WTC11 (cell line): ENCODE data around the gene BICDL1. TPM values are rescaled to one million over a fixed set of nuclear protein-coding genes. Genes with fewer than 3 reads are reported as not detected.

ENCODE experiments used
- ATAC-seq: fragments of 200-7000 bp; cut with Tn5 transposase; 2 replicates; pipeline ENCODE4 v1.10.0; 2021; ENCODE audit warnings: mild to moderate bottlenecking, moderate library complexity
- CTCF ChIA-PET: fragments of 300-600 bp; sonication (Branson Sonifier 250); formaldehyde crosslinking; loops from one replicate; lab custom pipeline; 2021; ENCODE audit warnings: antibody characterized with exemption; lab: Charles Lee
- POLR2A ChIA-PET: fragments of 350-600 bp; sonication (Branson Sonifier 250); formaldehyde crosslinking; loops from one replicate; lab custom pipeline; 2021; ENCODE audit warnings: antibody characterized with exemption; lab: Charles Lee
- DNase-seq: peaks from one replicate; pipeline ENCODE4 v3.0.0; 2021; ENCODE audit warnings: low spot score
- H3K27ac Mint-ChIP-seq: 2 replicates; pipeline ENCODE4 v1.8.0; 2021; ENCODE audit warnings: mixed read lengths
- H3K27me3 Mint-ChIP-seq: 2 replicates; pipeline ENCODE4 v1.8.0; 2021; ENCODE audit warnings: low read depth, mild to moderate bottlenecking, moderate library complexity, mixed read lengths
- H3K36me3 Mint-ChIP-seq: 2 replicates; pipeline ENCODE4 v1.8.0; 2021; ENCODE audit warnings: mixed read lengths
- H3K4me1 Mint-ChIP-seq: 2 replicates; pipeline ENCODE4 v1.8.0; 2022; ENCODE audit warnings: mixed read lengths
- H3K4me3 Mint-ChIP-seq: 2 replicates; pipeline ENCODE4 v1.8.0; 2021; ENCODE audit warnings: mild to moderate bottlenecking, moderate library complexity, mixed read lengths
- H3K9me3 Mint-ChIP-seq: 2 replicates; pipeline ENCODE4 v1.8.0; 2021; ENCODE audit warnings: mixed read lengths
- ATF1 ChIP-seq: sonication (generic); formaldehyde crosslinking; IDR thresholded peaks from 2 replicates; pipeline ENCODE4 v1.8.1; 2023; ENCODE audit warnings: mild to moderate bottlenecking, moderate library complexity, missing genetic modification reagents
- CBFB ChIP-seq: sonication (generic); formaldehyde crosslinking; IDR thresholded peaks from 2 replicates; pipeline ENCODE4 v1.8.1; 2022; ENCODE audit warnings: mild to moderate bottlenecking, low read depth, missing genetic modification reagents
- CREB1 ChIP-seq: sonication (generic); formaldehyde crosslinking; IDR thresholded peaks from 2 replicates; pipeline ENCODE4 v1.8.0; 2023; ENCODE audit warnings: mild to moderate bottlenecking, missing genetic modification reagents
- GABPB1 ChIP-seq: sonication (generic); formaldehyde crosslinking; IDR thresholded peaks from 2 replicates; pipeline ENCODE4 v1.8.1; 2023; ENCODE audit warnings: mild to moderate bottlenecking, missing genetic modification reagents
- GRHL2 ChIP-seq: fragments of 250-450 bp; sonication (Bioruptor Pico); IDR thresholded peaks from 2 replicates; pipeline ENCODE4 v1.8.0; 2022; ENCODE audit warnings: mild to moderate bottlenecking, moderate library complexity; ENCODE audit not compliant: insufficient replicate concordance, severe bottlenecking
- NFE2L1 ChIP-seq: sonication (generic); formaldehyde crosslinking; IDR thresholded peaks from 2 replicates; pipeline ENCODE4 v1.8.1; 2023; ENCODE audit warnings: missing genetic modification reagents
- NR1H2 ChIP-seq: sonication (generic); formaldehyde crosslinking; IDR thresholded peaks from 2 replicates; pipeline ENCODE4 v1.9.0; 2021; ENCODE audit warnings: mild to moderate bottlenecking, moderate library complexity, missing genetic modification reagents
- NR3C1 ChIP-seq: sonication (generic); formaldehyde crosslinking; conservative IDR thresholded peaks from 2 replicates; pipeline ENCODE4 v1.8.1; 2023; ENCODE audit warnings: low read depth, mild to moderate bottlenecking, missing genetic modification reagents
- PRRX2 ChIP-seq: fragments of 250-450 bp; sonication (Bioruptor Pico); IDR thresholded peaks from 2 replicates; pipeline ENCODE4 v1.8.0; 2021; ENCODE audit warnings: mild to moderate bottlenecking
- RELA ChIP-seq: sonication (generic); formaldehyde crosslinking; IDR thresholded peaks from 2 replicates; pipeline ENCODE4 v1.8.1; 2022; ENCODE audit warnings: missing genetic modification reagents, mild to moderate bottlenecking, borderline replicate concordance
- SMAD3 ChIP-seq: sonication (generic); formaldehyde crosslinking; IDR thresholded peaks from 2 replicates; pipeline ENCODE4 v1.8.0; 2022; ENCODE audit warnings: missing genetic modification reagents, mild to moderate bottlenecking, borderline replicate concordance
- ZNF219 ChIP-seq: sonication (generic); formaldehyde crosslinking; IDR thresholded peaks from 2 replicates; pipeline ENCODE4 v1.8.0; 2023; ENCODE audit warnings: missing genetic modification reagents, mild to moderate bottlenecking, borderline replicate concordance
- ZNF396 ChIP-seq: fragments of 250-450 bp; sonication (Bioruptor Pico); IDR thresholded peaks from 2 replicates; pipeline ENCODE4 v1.8.0; 2021; ENCODE audit warnings: mild to moderate bottlenecking, moderate library complexity, borderline replicate concordance
- total RNA-seq: library from RNA; stranded (reverse); gene quantifications from 3 replicates; pipeline ENCODE4 v1.2.3, GENCODE V29; 2021
- TF ChIP-seq, protein P1 (sequence below): sonication (generic); formaldehyde crosslinking; IDR thresholded peaks from 2 replicates; pipeline ENCODE4 v1.8.0; 2022; ENCODE audit warnings: missing genetic modification reagents
- TF ChIP-seq, protein P2 (sequence below): sonication (generic); formaldehyde crosslinking; IDR thresholded peaks from 2 replicates; pipeline ENCODE4 v1.8.1; 2022; ENCODE audit warnings: mild to moderate bottlenecking, missing genetic modification reagents, moderate library complexity, borderline replicate concordance
- TF ChIP-seq, protein P3 (sequence below): sonication (generic); formaldehyde crosslinking; IDR thresholded peaks from 2 replicates; pipeline ENCODE4 v1.8.0; 2022; ENCODE audit warnings: mild to moderate bottlenecking, missing genetic modification reagents
- TF ChIP-seq, protein P4 (sequence below): sonication (generic); formaldehyde crosslinking; IDR thresholded peaks from 2 replicates; pipeline ENCODE4 v1.8.0; 2023; ENCODE audit warnings: missing genetic modification reagents
- TF ChIP-seq, protein P5 (sequence below): sonication (generic); formaldehyde crosslinking; IDR thresholded peaks from 2 replicates; pipeline ENCODE4 v1.8.0; 2022; ENCODE audit warnings: mild to moderate bottlenecking, missing genetic modification reagents

The BICDL1 gene
- total RNA-seq, 1 experiment from 2014 or later: 23.1 TPM

DNA sequence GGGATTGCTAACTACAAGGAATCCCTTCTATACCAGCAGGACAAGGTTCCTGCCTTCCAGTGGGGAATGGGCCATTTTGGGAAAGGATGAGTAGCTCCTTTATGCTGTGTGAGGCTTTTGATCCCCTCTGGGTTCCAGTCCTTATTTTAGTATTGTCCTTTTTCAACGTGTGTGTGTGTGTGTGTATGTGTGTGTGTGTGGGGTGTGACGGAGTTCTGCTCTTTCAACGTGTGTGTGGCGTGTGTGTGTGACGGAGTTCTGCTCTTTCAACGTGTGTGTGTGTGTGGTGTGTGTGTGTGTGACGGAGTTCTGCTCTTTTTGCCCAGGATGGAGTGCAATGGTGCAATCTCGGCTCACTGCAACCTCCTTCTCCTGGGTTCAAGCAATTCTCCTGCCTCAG, 100.1 kb downstream of the BICDL1 start:
- Mint-ChIP-seq H3K4me1 (peaks cover 48% of the 10 kb centered on the region), H3K27ac (peak overlapping the region; percentile 1), H3K4me3 (no peak overlapping the region), H3K36me3 (peaks cover 3% of the 10 kb centered on the region; the same call in 1 of the 2 replicates), H3K9me3 (no peaks in the 10 kb centered on the region), H3K27me3 (no peaks in the 10 kb centered on the region)
- TF ChIP-seq, protein P1, sequence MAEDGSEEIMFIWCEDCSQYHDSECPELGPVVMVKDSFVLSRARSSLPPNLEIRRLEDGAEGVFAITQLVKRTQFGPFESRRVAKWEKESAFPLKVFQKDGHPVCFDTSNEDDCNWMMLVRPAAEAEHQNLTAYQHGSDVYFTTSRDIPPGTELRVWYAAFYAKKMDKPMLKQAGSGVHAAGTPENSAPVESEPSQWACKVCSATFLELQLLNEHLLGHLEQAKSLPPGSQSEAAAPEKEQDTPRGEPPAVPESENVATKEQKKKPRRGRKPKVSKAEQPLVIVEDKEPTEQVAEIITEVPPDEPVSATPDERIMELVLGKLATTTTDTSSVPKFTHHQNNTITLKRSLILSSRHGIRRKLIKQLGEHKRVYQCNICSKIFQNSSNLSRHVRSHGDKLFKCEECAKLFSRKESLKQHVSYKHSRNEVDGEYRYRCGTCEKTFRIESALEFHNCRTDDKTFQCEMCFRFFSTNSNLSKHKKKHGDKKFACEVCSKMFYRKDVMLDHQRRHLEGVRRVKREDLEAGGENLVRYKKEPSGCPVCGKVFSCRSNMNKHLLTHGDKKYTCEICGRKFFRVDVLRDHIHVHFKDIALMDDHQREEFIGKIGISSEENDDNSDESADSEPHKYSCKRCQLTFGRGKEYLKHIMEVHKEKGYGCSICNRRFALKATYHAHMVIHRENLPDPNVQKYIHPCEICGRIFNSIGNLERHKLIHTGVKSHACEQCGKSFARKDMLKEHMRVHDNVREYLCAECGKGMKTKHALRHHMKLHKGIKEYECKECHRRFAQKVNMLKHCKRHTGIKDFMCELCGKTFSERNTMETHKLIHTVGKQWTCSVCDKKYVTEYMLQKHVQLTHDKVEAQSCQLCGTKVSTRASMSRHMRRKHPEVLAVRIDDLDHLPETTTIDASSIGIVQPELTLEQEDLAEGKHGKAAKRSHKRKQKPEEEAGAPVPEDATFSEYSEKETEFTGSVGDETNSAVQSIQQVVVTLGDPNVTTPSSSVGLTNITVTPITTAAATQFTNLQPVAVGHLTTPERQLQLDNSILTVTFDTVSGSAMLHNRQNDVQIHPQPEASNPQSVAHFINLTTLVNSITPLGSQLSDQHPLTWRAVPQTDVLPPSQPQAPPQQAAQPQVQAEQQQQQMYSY: peak; percentile 57
- TF ChIP-seq, protein P2, sequence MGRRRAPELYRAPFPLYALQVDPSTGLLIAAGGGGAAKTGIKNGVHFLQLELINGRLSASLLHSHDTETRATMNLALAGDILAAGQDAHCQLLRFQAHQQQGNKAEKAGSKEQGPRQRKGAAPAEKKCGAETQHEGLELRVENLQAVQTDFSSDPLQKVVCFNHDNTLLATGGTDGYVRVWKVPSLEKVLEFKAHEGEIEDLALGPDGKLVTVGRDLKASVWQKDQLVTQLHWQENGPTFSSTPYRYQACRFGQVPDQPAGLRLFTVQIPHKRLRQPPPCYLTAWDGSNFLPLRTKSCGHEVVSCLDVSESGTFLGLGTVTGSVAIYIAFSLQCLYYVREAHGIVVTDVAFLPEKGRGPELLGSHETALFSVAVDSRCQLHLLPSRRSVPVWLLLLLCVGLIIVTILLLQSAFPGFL (CRISPR knock-in tag): no peak
- no peak for TF ChIP-seq RELA
- ATAC-seq (no peak), DNase-seq (no peak)
- CTCF ChIA-PET: interaction anchor here (2.2 kb wide), 1 partner anchor 27 kb away, joined by 8 read pairs; the partner anchor contains the start of gene RAB35
- POLR2A ChIA-PET: interaction anchor here (1.5 kb wide), 1 partner anchor 100 kb away, joined by 4 read pairs; the partner anchor contains the start of gene BICDL1

DNA sequence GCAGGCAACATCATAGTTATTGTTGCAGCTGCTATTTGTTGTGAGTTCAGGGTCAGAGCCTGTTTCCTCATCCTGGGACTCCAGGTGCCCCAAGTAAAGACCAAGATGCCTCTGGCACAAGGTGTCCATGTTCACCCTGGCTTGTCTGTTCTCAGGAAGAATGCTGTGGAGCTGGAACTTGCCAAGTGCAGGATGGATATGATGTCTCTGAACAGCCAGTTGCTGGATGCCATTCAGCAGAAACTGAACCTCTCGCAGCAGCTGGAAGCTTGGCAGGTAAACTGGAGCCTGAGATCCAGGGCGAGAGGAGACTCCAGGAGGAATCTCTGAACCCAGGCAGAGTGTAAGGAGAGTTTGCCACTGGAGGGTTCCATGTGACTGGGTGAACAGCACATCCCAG, 100.8 kb downstream of the BICDL1 start:
- POLR2A ChIA-PET: interaction anchor here (0.6 to 1.7 kb wide), 3 partner anchors 27 to 100 kb away, joined by 4 to 5 read pairs (median 5); partner anchors contain the start of genes BICDL1 and RAB35

DNA sequence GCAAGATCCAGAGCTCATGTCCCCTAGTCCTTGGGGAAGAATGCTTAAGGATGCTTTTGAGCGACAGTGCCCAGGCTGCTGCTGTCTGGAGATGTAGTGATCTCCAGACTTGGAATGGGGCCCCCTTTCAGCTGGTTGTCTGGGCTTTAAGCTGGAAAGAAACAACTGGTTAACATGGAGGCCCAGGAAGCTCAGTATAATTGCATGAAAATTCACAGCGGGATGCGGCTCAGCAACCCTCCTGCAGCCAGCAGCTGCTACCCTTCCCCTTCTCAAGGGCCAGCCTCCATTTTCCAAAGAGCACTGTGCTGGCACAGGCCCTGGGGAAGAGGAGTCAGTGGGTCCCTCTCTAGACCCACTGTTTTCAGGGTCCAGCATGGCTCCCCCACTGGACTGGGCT, 101.2 kb downstream of the BICDL1 start:
- ChIA-PET POLR2A (interaction anchor here (0.6 to 1.7 kb wide), 3 partner anchors 27 to 101 kb away, joined by 4 to 5 read pairs (median 5); partner anchors contain the start of genes BICDL1 and RAB35), CTCF (interaction anchor here (2.2 kb wide), 1 partner anchor 26 kb away, joined by 8 read pairs; the partner anchor contains the start of gene RAB35)
- Mint-ChIP-seq H3K9me3 (no peaks in the 10 kb centered on the region), H3K27ac (peak overlapping the region; percentile 17; the same call in 1 of the 2 replicates), H3K4me3 (no peak overlapping the region), H3K36me3 (no peaks in the 10 kb centered on the region; the same call in 1 of the 2 replicates), H3K4me1 (peaks cover 48% of the 10 kb centered on the region), H3K27me3 (no peaks in the 10 kb centered on the region)
- no peak for ATAC-seq
- no peak for DNase-seq
- TF ChIP-seq GRHL2 (no peak), NFE2L1 (CRISPR knock-in tag) (no peak), PRRX2 (no peak)

More for the DNA sequence above, 100.8 kb downstream of the BICDL1 start:
- Mint-ChIP-seq H3K9me3 (no peaks in the 10 kb centered on the region), H3K36me3 (no peaks in the 10 kb centered on the region; the same call in 1 of the 2 replicates), H3K4me1 (peaks cover 50% of the 10 kb centered on the region), H3K4me3 (no peak overlapping the region), H3K27ac (peak overlapping the region; percentile 17; the same call in 1 of the 2 replicates), H3K27me3 (no peaks in the 10 kb centered on the region)
- no peak for TF ChIP-seq NR1H2 (CRISPR knock-in tag)
- no peak for TF ChIP-seq SMAD3 (CRISPR knock-in tag)
- TF ChIP-seq CREB1 (CRISPR knock-in tag): no peak
- TF ChIP-seq ATF1 (CRISPR knock-in tag): no peak
- no peak for TF ChIP-seq NR3C1 (CRISPR knock-in tag)
- ATAC-seq (no peak), DNase-seq (no peak)
- CTCF ChIA-PET: interaction anchor here (2.2 kb wide), 1 partner anchor 27 kb away, joined by 8 read pairs; the partner anchor contains the start of gene RAB35

DNA sequence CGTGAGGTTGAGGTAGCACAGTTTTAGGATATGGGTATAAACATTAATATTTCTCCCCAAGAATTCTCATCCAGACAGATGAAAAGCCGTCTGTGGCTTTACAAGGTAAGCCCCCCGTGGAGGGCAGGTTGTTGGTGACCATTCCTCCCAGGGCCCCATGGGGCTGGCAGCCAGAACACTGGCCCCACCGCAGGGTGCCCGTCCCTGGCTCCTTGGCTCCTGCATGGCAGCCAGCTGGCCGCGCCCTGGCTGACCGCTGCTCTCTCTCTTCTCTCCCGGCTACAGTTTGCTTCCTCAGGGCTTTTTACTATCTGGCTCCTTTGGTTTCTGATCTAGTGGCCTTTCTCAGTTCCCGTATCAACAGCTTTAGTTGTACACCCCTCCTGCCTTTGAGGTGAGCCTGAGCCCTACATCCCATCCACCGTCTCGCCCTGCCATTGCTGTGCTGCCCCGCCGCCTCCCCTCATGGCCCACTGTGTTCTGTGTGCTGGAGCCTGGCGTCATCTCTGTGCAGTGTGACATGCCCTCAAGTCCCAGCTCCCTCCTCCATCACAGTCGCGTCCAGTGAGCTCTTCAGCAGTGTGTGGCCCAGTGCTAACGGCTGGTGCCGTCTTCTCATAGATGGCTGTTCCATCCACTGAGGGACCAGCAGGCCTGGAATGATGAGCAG, 101.7 kb downstream of the BICDL1 start:
- no peak for TF ChIP-seq CBFB (CRISPR knock-in tag)
- TF ChIP-seq, protein P3, sequence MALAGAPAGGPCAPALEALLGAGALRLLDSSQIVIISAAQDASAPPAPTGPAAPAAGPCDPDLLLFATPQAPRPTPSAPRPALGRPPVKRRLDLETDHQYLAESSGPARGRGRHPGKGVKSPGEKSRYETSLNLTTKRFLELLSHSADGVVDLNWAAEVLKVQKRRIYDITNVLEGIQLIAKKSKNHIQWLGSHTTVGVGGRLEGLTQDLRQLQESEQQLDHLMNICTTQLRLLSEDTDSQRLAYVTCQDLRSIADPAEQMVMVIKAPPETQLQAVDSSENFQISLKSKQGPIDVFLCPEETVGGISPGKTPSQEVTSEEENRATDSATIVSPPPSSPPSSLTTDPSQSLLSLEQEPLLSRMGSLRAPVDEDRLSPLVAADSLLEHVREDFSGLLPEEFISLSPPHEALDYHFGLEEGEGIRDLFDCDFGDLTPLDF (CRISPR knock-in tag): no peak
- TF ChIP-seq, protein P4, sequence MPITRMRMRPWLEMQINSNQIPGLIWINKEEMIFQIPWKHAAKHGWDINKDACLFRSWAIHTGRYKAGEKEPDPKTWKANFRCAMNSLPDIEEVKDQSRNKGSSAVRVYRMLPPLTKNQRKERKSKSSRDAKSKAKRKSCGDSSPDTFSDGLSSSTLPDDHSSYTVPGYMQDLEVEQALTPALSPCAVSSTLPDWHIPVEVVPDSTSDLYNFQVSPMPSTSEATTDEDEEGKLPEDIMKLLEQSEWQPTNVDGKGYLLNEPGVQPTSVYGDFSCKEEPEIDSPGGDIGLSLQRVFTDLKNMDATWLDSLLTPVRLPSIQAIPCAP (CRISPR knock-in tag): no peak
- TF ChIP-seq ZNF396 (CRISPR knock-in tag): no peak
- TF ChIP-seq GABPB1 (CRISPR knock-in tag): no peak
- TF ChIP-seq NFE2L1 (CRISPR knock-in tag): no peak
- TF ChIP-seq, protein P5, sequence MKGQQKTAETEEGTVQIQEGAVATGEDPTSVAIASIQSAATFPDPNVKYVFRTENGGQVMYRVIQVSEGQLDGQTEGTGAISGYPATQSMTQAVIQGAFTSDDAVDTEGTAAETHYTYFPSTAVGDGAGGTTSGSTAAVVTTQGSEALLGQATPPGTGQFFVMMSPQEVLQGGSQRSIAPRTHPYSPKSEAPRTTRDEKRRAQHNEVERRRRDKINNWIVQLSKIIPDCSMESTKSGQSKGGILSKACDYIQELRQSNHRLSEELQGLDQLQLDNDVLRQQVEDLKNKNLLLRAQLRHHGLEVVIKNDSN (CRISPR knock-in tag): no peak
- TF ChIP-seq ZNF219: no peak
- Mint-ChIP-seq H3K36me3 (no peaks in the 10 kb centered on the region; the same call in 1 of the 2 replicates), H3K27ac (peak overlapping the region; percentile 50; the same call in 1 of the 2 replicates), H3K4me1 (peaks cover 45% of the 10 kb centered on the region), H3K4me3 (no peak overlapping the region), H3K27me3 (no peaks in the 10 kb centered on the region), H3K9me3 (no peaks in the 10 kb centered on the region)
- no peak for DNase-seq
- ChIA-PET CTCF (no interaction called here), POLR2A (interaction anchor here (1.7 kb wide), 1 partner anchor 26 kb away, joined by 5 read pairs; the partner anchor contains the start of gene RAB35)
- ATAC-seq: no peak
